WTC11 (cell line): ENCODE data around the gene LRRIQ4. TPM values are rescaled to one million over a fixed set of nuclear protein-coding genes. Genes with fewer than 3 reads are reported as not detected.

Experiments
- ATAC-seq: fragments of 200-7000 bp; cut with Tn5 transposase; 2 replicates; pipeline ENCODE4 v1.10.0; 2021; ENCODE audit warnings: mild to moderate bottlenecking, moderate library complexity
- CTCF ChIA-PET: fragments of 300-600 bp; sonication (Branson Sonifier 250); formaldehyde crosslinking; loops from one replicate; lab custom pipeline; 2021; ENCODE audit warnings: antibody characterized with exemption; lab: Charles Lee
- POLR2A ChIA-PET: fragments of 350-600 bp; sonication (Branson Sonifier 250); formaldehyde crosslinking; loops from one replicate; lab custom pipeline; 2021; ENCODE audit warnings: antibody characterized with exemption; lab: Charles Lee
- DNase-seq: peaks from one replicate; pipeline ENCODE4 v3.0.0; 2021; ENCODE audit warnings: low spot score
- H3K27ac Mint-ChIP-seq: 2 replicates; pipeline ENCODE4 v1.8.0; 2021; ENCODE audit warnings: mixed read lengths
- H3K27me3 Mint-ChIP-seq: 2 replicates; pipeline ENCODE4 v1.8.0; 2021; ENCODE audit warnings: low read depth, mild to moderate bottlenecking, moderate library complexity, mixed read lengths
- H3K36me3 Mint-ChIP-seq: 2 replicates; pipeline ENCODE4 v1.8.0; 2021; ENCODE audit warnings: mixed read lengths
- H3K4me1 Mint-ChIP-seq: 2 replicates; pipeline ENCODE4 v1.8.0; 2022; ENCODE audit warnings: mixed read lengths
- H3K4me3 Mint-ChIP-seq: 2 replicates; pipeline ENCODE4 v1.8.0; 2021; ENCODE audit warnings: mild to moderate bottlenecking, moderate library complexity, mixed read lengths
- H3K9me3 Mint-ChIP-seq: 2 replicates; pipeline ENCODE4 v1.8.0; 2021; ENCODE audit warnings: mixed read lengths
- AFF4 ChIP-seq: sonication (generic); formaldehyde crosslinking; IDR thresholded peaks from 2 replicates; pipeline ENCODE4 v1.8.1; 2023; ENCODE audit warnings: mild to moderate bottlenecking, missing genetic modification reagents, borderline replicate concordance
- ATF1 ChIP-seq: sonication (generic); formaldehyde crosslinking; IDR thresholded peaks from 2 replicates; pipeline ENCODE4 v1.8.1; 2023; ENCODE audit warnings: mild to moderate bottlenecking, moderate library complexity, missing genetic modification reagents
- ATF6 ChIP-seq: sonication (generic); formaldehyde crosslinking; IDR thresholded peaks from 2 replicates; pipeline ENCODE4 v1.8.1; 2023; ENCODE audit warnings: mild to moderate bottlenecking, missing genetic modification reagents
- CREM ChIP-seq: sonication (generic); formaldehyde crosslinking; IDR thresholded peaks from 2 replicates; pipeline ENCODE4 v1.8.1; 2022; ENCODE audit warnings: mild to moderate bottlenecking, missing genetic modification reagents, moderate library complexity
- GTF2I ChIP-seq: fragments of 250-450 bp; sonication (Bioruptor Pico); conservative IDR thresholded peaks from 2 replicates; pipeline ENCODE4 v1.4.0; 2021; ENCODE audit warnings: mild to moderate bottlenecking
- HMGXB4 ChIP-seq: sonication (generic); formaldehyde crosslinking; IDR thresholded peaks from 2 replicates; pipeline ENCODE4 v1.8.1; 2023; ENCODE audit warnings: mild to moderate bottlenecking, moderate library complexity, missing genetic modification reagents
- JUN ChIP-seq: sonication (generic); formaldehyde crosslinking; IDR thresholded peaks from 2 replicates; pipeline ENCODE4 v1.8.0; 2023; ENCODE audit warnings: mild to moderate bottlenecking, missing genetic modification reagents
- NR2C2 ChIP-seq: sonication (generic); formaldehyde crosslinking; IDR thresholded peaks from 2 replicates; pipeline ENCODE4 v1.8.0; 2022; ENCODE audit warnings: mild to moderate bottlenecking, missing genetic modification reagents
- SMAD3 ChIP-seq: sonication (generic); formaldehyde crosslinking; IDR thresholded peaks from 2 replicates; pipeline ENCODE4 v1.8.0; 2022; ENCODE audit warnings: missing genetic modification reagents, mild to moderate bottlenecking, borderline replicate concordance
- SOX15 ChIP-seq: fragments of 250-450 bp; sonication (Bioruptor Pico); IDR thresholded peaks from 2 replicates; pipeline ENCODE4 v1.9.0; 2021; ENCODE audit warnings: mild to moderate bottlenecking
- TEAD4 ChIP-seq: sonication (generic); formaldehyde crosslinking; IDR thresholded peaks from 2 replicates; pipeline ENCODE4 v1.8.0; 2022; ENCODE audit warnings: mild to moderate bottlenecking, missing genetic modification reagents
- TP53 ChIP-seq: sonication (generic); formaldehyde crosslinking; IDR thresholded peaks from 2 replicates; pipeline ENCODE4 v1.8.1; 2023; ENCODE audit warnings: mild to moderate bottlenecking, missing genetic modification reagents
- ZNF121 ChIP-seq: sonication (generic); formaldehyde crosslinking; IDR thresholded peaks from 2 replicates; pipeline ENCODE4 v1.8.0; 2023; ENCODE audit warnings: missing genetic modification reagents
- ZNF317 ChIP-seq: sonication (generic); formaldehyde crosslinking; IDR thresholded peaks from 2 replicates; pipeline ENCODE4 v1.8.1; 2023; ENCODE audit warnings: low read depth, mild to moderate bottlenecking, moderate library complexity, missing genetic modification reagents, borderline replicate concordance
- total RNA-seq: library from RNA; stranded (reverse); gene quantifications from 3 replicates; pipeline ENCODE4 v1.2.3, GENCODE V29; 2021
- TF ChIP-seq, protein P1 (sequence below): sonication (generic); formaldehyde crosslinking; IDR thresholded peaks from 2 replicates; pipeline ENCODE4 v1.8.0; 2022; ENCODE audit warnings: mild to moderate bottlenecking, missing genetic modification reagents
- TF ChIP-seq, protein P2 (sequence below): fragments of 250-450 bp; sonication (Bioruptor Pico); IDR thresholded peaks from 2 replicates; pipeline ENCODE4 v1.8.0; 2021; ENCODE audit warnings: mild to moderate bottlenecking
- TF ChIP-seq, protein P3 (sequence below): fragments of 250-450 bp; sonication (Bioruptor Pico); IDR thresholded peaks from 2 replicates; pipeline ENCODE4 v1.9.0; 2021; ENCODE audit warnings: moderate library complexity, mild to moderate bottlenecking, inconsistent platforms, borderline replicate concordance
- TF ChIP-seq, protein P4 (sequence below): sonication (generic); formaldehyde crosslinking; IDR thresholded peaks from 2 replicates; pipeline ENCODE4 v1.8.0; 2023; ENCODE audit warnings: mild to moderate bottlenecking, missing genetic modification reagents
- TF ChIP-seq, protein P5 (sequence below): sonication (generic); formaldehyde crosslinking; IDR thresholded peaks from 2 replicates; pipeline ENCODE4 v1.8.1; 2022; ENCODE audit warnings: low read depth, missing genetic modification reagents, borderline replicate concordance

LRRIQ4 gene
- total RNA-seq, 1 experiment from 2014 or later = 0.09 TPM

DNA sequence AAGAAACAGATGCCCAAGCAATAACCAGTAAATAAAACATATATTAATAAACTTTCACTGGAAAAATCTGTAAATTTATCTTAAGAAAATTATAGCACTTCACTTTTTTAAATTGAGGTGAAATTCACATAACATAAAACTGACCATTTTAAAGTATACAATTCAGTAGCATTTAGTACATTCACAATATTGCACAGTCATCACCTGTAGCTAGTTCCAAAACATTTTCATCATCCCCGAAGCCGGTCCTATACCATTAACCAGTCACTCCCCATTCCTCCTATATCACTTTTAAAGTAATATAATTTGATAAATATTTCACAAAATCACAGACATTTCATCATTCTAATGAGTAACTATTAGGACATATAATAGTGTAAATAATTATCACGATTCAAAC lies 8.0 kb upstream of the LRRIQ4 start:
- POLR2A ChIA-PET = no interaction called here
- Mint-ChIP-seq H3K4me3 (no peak overlapping the region), H3K9me3 (no peaks in the 10 kb centered on the region), H3K27me3 (no peaks in the 10 kb centered on the region; the same call in 1 of the 2 replicates), H3K27ac (no peak overlapping the region), H3K36me3 (peaks cover 6% of the 10 kb centered on the region; the same call in 1 of the 2 replicates), H3K4me1 (peaks cover 5% of the 10 kb centered on the region)
- CTCF ChIA-PET = no interaction called here
- no peak for DNase-seq
- no peak for TF ChIP-seq TP53 (CRISPR knock-in tag)
- TF ChIP-seq ZNF317 (CRISPR knock-in tag) = no peak
- TF ChIP-seq ATF1 (CRISPR knock-in tag) = no peak
- TF ChIP-seq TEAD4 (CRISPR knock-in tag) = no peak
- TF ChIP-seq, protein P1, sequence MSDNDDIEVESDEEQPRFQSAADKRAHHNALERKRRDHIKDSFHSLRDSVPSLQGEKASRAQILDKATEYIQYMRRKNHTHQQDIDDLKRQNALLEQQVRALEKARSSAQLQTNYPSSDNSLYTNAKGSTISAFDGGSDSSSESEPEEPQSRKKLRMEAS = no peak
- no peak for TF ChIP-seq AFF4 (CRISPR knock-in tag)
- ATAC-seq = no peak

- Mint-ChIP-seq H3K27ac (no peak overlapping the region; the same call in 1 of the 2 replicates), H3K4me1 (peaks cover 34% of the 10 kb centered on the region), H3K9me3 (no peaks in the 10 kb centered on the region), H3K36me3 (no peaks in the 10 kb centered on the region; the same call in 1 of the 2 replicates), H3K4me3 (no peak overlapping the region), H3K27me3 (peaks cover 27% of the 10 kb centered on the region)
- ChIA-PET POLR2A (interaction anchor here (1.1 kb wide), 1 partner anchor 274 kb away, joined by 3 read pairs; no protein-coding TSS in a partner anchor), CTCF (interaction anchor here (0.6 kb wide), 1 partner anchor 372 kb away, joined by 3 read pairs; the partner anchor contains the start of gene PHC3)
- ATAC-seq (no peak), DNase-seq (no peak)
- TF ChIP-seq, protein P2, sequence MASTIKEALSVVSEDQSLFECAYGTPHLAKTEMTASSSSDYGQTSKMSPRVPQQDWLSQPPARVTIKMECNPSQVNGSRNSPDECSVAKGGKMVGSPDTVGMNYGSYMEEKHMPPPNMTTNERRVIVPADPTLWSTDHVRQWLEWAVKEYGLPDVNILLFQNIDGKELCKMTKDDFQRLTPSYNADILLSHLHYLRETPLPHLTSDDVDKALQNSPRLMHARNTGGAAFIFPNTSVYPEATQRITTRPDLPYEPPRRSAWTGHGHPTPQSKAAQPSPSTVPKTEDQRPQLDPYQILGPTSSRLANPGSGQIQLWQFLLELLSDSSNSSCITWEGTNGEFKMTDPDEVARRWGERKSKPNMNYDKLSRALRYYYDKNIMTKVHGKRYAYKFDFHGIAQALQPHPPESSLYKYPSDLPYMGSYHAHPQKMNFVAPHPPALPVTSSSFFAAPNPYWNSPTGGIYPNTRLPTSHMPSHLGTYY (CRISPR knock-in tag) = no peak
- no peak for TF ChIP-seq NR2C2 (CRISPR knock-in tag)
- no peak for TF ChIP-seq JUN
- no peak for TF ChIP-seq TEAD4 (CRISPR knock-in tag)
- no peak for TF ChIP-seq SOX15 (CRISPR knock-in tag)
- TF ChIP-seq SMAD3 (CRISPR knock-in tag) = no peak
- TF ChIP-seq, protein P3, sequence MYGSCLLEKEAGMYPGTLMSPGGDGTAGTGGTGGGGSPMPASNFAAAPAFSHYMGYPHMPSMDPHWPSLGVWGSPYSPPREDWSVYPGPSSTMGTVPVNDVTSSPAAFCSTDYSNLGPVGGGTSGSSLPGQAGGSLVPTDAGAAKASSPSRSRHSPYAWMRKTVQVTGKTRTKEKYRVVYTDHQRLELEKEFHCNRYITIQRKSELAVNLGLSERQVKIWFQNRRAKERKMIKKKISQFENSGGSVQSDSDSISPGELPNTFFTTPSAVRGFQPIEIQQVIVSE (CRISPR knock-in tag) = no peak
- TF ChIP-seq, protein P4, sequence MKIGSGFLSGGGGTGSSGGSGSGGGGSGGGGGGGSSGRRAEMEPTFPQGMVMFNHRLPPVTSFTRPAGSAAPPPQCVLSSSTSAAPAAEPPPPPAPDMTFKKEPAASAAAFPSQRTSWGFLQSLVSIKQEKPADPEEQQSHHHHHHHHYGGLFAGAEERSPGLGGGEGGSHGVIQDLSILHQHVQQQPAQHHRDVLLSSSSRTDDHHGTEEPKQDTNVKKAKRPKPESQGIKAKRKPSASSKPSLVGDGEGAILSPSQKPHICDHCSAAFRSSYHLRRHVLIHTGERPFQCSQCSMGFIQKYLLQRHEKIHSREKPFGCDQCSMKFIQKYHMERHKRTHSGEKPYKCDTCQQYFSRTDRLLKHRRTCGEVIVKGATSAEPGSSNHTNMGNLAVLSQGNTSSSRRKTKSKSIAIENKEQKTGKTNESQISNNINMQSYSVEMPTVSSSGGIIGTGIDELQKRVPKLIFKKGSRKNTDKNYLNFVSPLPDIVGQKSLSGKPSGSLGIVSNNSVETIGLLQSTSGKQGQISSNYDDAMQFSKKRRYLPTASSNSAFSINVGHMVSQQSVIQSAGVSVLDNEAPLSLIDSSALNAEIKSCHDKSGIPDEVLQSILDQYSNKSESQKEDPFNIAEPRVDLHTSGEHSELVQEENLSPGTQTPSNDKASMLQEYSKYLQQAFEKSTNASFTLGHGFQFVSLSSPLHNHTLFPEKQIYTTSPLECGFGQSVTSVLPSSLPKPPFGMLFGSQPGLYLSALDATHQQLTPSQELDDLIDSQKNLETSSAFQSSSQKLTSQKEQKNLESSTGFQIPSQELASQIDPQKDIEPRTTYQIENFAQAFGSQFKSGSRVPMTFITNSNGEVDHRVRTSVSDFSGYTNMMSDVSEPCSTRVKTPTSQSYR (CRISPR knock-in tag) = no peak
- TF ChIP-seq, protein P5, sequence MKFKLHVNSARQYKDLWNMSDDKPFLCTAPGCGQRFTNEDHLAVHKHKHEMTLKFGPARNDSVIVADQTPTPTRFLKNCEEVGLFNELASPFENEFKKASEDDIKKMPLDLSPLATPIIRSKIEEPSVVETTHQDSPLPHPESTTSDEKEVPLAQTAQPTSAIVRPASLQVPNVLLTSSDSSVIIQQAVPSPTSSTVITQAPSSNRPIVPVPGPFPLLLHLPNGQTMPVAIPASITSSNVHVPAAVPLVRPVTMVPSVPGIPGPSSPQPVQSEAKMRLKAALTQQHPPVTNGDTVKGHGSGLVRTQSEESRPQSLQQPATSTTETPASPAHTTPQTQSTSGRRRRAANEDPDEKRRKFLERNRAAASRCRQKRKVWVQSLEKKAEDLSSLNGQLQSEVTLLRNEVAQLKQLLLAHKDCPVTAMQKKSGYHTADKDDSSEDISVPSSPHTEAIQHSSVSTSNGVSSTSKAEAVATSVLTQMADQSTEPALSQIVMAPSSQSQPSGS (CRISPR knock-in tag) = no peak
- TF ChIP-seq CREM = no peak
- TF ChIP-seq ZNF121 (CRISPR knock-in tag) = no peak
- TF ChIP-seq GTF2I (CRISPR knock-in tag) = no peak
- no peak for TF ChIP-seq ATF6
- TF ChIP-seq HMGXB4 (CRISPR knock-in tag) = no peak
Measured at GRCh38 chr3:169809230-169809795, 3.4 kb upstream of the LRRIQ4 start.
